Type B pancreatic cell (in vitro differentiated cells): ENCODE measurements around the gene PRKRIP1. TPM values are rescaled to one million over a fixed set of nuclear protein-coding genes. Genes with fewer than 3 reads are reported as not detected.

Source experiments
- DNase-seq: peaks from one replicate; pipeline ENCODE4 v3.0.0; 2021; ENCODE audit warnings: mixed read lengths; ENCODE audit not compliant: unreplicated experiment; ENCODE audit errors: extremely low spot score
- H3K27ac Mint-ChIP-seq: 2 replicates; pipeline ENCODE4 v1.8.0; 2021; ENCODE audit warnings: mild to moderate bottlenecking, mixed read lengths
- H3K27me3 Mint-ChIP-seq: 2 replicates; pipeline ENCODE4 v1.8.0; 2021; ENCODE audit warnings: mixed read lengths
- H3K36me3 Mint-ChIP-seq: 2 replicates; pipeline ENCODE4 v1.8.0; 2021; ENCODE audit warnings: mixed read lengths
- H3K4me1 Mint-ChIP-seq: one replicate; pipeline ENCODE4 v1.8.0; 2021; ENCODE audit warnings: mixed read lengths; ENCODE audit not compliant: unreplicated experiment
- H3K4me3 Mint-ChIP-seq: 2 replicates; pipeline ENCODE4 v1.8.0; 2021; ENCODE audit warnings: mild to moderate bottlenecking, mixed read lengths
- H3K9me3 Mint-ChIP-seq: 2 replicates; pipeline ENCODE4 v1.8.0; 2021; ENCODE audit warnings: mixed read lengths
- total RNA-seq: library from RNA; stranded (reverse); gene quantifications from 2 replicates; pipeline ENCODE4 v1.2.1, GENCODE V29; 2021; ENCODE audit warnings: low replicate concordance
- TF ChIP-seq, protein P1 (sequence below): fragments of 200-600 bp; sonication (generic); conservative IDR thresholded peaks from 2 replicates; pipeline ENCODE4 v1.5.0; 2021; ENCODE audit warnings: antibody characterized with exemption, mild to moderate bottlenecking

The PRKRIP1 gene
- total RNA-seq, 1 donor from 2014 or later: 34.0 TPM

DNA sequence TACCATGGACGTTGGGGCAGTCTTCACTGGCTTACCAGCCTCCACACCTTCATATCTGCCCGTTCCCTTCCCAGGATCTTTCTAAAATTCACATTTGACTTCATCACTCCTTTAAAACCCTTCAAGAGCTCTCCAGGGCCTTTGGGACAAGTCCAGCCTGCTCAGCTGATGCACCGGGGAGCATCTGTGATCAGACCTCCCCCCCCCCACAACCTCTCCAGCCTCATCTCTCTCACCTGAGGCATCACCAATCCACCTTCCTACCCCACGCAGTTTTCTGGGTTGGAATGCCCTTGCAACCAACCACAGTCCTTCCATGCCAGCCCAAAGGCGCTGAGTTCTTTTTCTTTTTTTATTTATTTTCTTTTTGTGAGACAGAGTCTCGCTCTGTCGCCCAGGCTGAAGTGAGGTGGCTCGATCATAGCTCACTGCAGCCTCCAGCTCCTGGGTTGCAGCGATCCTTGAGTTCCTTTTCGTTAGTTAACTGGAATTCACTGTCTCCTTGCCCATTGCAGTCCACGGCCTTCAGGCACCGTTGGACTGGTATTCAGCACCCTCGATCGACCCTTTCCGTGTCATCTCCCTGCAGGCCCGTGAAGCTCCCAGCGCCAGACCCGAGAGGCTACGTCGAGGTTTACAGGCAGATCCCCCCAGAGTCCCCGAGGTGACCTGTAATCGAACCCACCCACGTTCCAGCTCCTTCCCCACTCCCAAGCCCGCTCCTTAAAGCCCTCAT is 67.8 kb downstream of the PRKRIP1 start:
- Mint-ChIP-seq H3K4me1 (peaks cover 6% of the 10 kb centered on the region), H3K27ac (peak overlapping the region; percentile 81), H3K4me3 (peak overlapping the region; percentile 97), H3K36me3 (no peaks in the 10 kb centered on the region), H3K9me3 (no peaks in the 10 kb centered on the region), H3K27me3 (no peaks in the 10 kb centered on the region)
- TF ChIP-seq, protein P1, sequence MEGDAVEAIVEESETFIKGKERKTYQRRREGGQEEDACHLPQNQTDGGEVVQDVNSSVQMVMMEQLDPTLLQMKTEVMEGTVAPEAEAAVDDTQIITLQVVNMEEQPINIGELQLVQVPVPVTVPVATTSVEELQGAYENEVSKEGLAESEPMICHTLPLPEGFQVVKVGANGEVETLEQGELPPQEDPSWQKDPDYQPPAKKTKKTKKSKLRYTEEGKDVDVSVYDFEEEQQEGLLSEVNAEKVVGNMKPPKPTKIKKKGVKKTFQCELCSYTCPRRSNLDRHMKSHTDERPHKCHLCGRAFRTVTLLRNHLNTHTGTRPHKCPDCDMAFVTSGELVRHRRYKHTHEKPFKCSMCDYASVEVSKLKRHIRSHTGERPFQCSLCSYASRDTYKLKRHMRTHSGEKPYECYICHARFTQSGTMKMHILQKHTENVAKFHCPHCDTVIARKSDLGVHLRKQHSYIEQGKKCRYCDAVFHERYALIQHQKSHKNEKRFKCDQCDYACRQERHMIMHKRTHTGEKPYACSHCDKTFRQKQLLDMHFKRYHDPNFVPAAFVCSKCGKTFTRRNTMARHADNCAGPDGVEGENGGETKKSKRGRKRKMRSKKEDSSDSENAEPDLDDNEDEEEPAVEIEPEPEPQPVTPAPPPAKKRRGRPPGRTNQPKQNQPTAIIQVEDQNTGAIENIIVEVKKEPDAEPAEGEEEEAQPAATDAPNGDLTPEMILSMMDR: no peak
- DNase-seq: no peak

DNA sequence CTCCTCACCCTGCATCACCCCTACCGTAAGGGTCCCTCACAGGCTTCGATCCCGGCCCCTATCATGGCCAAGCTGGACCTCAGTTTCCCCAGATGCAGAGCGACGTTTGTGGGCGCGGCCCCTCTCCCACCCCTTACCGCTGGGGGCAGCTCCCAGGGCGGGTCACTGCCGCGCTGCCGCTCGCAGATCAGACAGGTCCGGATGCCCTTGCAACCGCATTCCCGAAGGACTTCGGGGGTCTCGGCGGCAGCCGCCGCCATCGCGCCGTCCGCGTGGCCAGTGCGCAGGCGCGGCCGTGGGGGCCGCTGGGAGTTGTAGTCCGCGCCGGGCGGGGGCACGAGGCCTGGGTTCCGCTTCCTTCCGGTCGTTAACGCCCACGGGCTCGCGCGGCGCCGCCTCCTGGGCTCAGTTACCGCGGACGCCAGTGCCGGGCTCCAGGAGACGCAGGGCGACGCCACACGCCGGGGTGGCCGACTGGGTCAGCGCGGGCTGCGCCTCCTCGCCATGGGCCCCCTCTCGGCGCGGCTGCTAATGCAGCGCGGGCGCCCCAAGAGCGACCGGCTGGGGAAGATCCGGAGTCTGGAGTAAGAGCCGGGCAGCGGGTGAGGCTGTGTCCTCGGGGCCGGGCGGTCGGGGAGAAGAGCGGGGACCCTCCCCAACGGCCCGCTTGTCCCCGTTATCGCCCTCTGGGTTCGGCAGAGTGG is 68.6 kb downstream of the PRKRIP1 start, which contains the start of the genes ALKBH4 and LRWD1:
ALKBH4 (minus strand) TSS at position 287 of the 704 bp plus-strand sequence; CDS start at position 260, 27 bp downstream.
LRWD1 (plus strand) TSS at position 408 of the 704 bp plus-strand sequence; CDS start at position 505, 97 bp downstream.
- Mint-ChIP-seq H3K9me3 (no peaks in the 10 kb centered on the region), H3K27ac (peak within 1 kb of the TSS; percentile 81), H3K4me1 (peaks cover 6% of the 10 kb centered on the region), H3K27me3 (no peaks in the 10 kb centered on the region), H3K36me3 (no peaks in the 10 kb centered on the region), H3K4me3 (peak within 1 kb of the TSS; percentile 97)
- TF ChIP-seq, protein P1: peak; percentile 30
- peak; percentile 95 for DNase-seq

DNA sequence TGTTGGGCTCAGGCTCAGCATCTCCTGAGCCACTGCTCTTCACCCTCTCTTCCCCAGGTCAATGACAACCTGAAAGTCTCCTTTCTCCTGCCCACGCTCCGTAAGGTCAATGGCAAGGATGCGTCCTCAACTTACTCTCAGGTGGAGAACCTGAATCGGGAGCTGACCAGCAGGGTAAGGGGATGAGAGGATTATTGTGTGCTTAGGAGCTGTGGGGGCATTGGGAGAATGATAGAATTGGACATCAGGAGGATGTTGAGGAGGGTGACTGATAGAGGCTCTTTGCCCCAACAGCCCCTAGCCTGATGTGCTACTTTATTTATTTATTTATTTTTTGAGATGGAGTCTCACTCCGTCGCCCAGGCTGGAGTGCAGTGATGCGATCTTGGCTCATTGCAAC is 69.9 kb downstream of the PRKRIP1 start:
- H3K27ac Mint-ChIP-seq: no peak overlapping the region
- DNase-seq: no peak
- peaks cover 6% of the 10 kb centered on the region for H3K4me1 Mint-ChIP-seq
- no peaks in the 10 kb centered on the region for H3K9me3 Mint-ChIP-seq
- H3K36me3 Mint-ChIP-seq: no peaks in the 10 kb centered on the region
- TF ChIP-seq, protein P1: no peak
- H3K4me3 Mint-ChIP-seq: peak overlapping the region; percentile 85
- H3K27me3 Mint-ChIP-seq: no peaks in the 10 kb centered on the region

DNA sequence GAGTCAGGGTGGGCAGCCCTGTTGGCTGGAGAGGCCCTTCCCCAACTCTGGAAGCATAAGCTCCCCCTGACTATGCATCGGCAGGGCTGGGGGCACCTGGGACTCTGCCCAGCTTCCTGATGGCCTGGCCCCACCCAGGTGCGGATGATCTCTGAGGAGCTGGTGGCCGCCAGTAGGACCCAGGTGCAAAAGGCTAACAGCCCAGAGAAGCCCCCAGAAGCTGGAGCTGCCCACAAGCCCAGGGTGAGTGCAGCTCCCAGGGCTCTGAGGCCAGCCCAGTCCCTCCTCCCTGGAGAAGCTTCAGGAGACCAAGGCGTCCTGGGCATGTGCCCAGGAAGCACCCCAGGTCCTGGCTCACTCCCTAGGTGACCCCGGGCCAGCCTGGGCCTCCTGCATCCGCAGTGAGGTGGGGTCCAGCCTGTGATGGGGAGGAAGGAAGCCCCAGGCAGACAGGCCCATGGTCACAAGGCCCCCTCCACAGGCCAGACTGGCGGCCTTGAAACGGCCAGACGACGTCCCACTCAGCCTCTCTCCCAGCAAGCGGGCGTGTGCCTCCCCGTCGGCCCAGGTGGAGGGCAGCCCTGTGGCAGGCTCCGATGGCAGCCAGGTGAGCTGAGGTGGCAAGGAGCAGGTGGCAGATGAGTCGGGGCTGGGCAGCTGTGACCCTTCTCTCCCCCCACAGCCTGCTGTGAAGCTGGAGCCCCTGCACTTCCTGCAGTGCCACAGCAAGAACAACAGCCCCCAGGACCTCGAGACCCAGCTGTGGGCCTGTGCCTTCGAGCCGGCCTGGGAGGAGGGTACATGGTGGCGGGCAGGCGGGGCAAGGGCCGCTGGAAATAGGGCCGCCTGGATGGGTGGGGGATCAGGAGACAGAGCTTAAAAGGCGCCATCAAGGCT is 71.7 kb downstream of the PRKRIP1 start:
- H3K4me3 Mint-ChIP-seq: no peak overlapping the region
- no peaks in the 10 kb centered on the region for H3K36me3 Mint-ChIP-seq
- H3K27me3 Mint-ChIP-seq: no peaks in the 10 kb centered on the region
- DNase-seq: peak; percentile 65
- peaks cover 6% of the 10 kb centered on the region for H3K4me1 Mint-ChIP-seq
- TF ChIP-seq, protein P1: no peak
- no peak overlapping the region for H3K27ac Mint-ChIP-seq
- no peaks in the 10 kb centered on the region for H3K9me3 Mint-ChIP-seq
